Astrocyte of the spinal cord (primary cell): Measurements from ENCODE around the gene CHST9.

Experiments used
- DNase-seq: peaks from one replicate; pipeline ENCODE4 v3.0.0; 2011; ENCODE audit warnings: low read depth, low spot score
- H3K4me3 ChIP-seq: 2 replicates; pipeline ENCODE4 v1.5.1; 2011; ENCODE audit warnings: low read depth, mild to moderate bottlenecking, low read length, moderate library complexity
- in situ Hi-C: cut with HindIII; loops from 2 replicates; pipeline ENCODE4 v1.10.0; 2017; ENCODE audit warnings: low sequenced_read_pairs
- TF ChIP-seq, protein P1 (sequence below): IDR thresholded peaks from 2 replicates; pipeline ENCODE4 v1.5.1; 2012; ENCODE audit warnings: low read depth, mild to moderate bottlenecking, low read length, inconsistent platforms

The CHST9 gene

DNA sequence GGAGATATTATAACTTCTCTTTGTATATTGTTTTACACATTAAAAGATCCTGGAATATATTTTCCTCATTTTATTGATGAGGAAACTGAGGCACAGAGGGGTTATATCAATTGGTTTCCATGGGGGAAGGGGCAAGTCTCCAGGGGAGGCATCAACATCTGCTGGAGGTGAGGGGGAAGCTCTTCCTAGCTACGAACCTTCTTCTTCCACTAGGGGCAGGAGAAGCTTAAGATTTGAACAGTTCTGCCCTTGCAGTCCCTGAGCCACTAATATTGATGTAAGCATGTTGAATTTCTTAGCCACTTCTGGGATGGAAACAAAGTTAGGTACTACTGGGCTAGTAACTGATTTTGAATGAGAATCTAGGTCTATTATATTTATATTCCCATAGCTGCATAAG lies 179.5 kb downstream of the CHST9 start:
- H3K4me3 ChIP-seq, result no peak overlapping the region
- in situ Hi-C loops, result no loop called here
- DNase-seq, result peak; percentile 8
- TF ChIP-seq, protein P1, sequence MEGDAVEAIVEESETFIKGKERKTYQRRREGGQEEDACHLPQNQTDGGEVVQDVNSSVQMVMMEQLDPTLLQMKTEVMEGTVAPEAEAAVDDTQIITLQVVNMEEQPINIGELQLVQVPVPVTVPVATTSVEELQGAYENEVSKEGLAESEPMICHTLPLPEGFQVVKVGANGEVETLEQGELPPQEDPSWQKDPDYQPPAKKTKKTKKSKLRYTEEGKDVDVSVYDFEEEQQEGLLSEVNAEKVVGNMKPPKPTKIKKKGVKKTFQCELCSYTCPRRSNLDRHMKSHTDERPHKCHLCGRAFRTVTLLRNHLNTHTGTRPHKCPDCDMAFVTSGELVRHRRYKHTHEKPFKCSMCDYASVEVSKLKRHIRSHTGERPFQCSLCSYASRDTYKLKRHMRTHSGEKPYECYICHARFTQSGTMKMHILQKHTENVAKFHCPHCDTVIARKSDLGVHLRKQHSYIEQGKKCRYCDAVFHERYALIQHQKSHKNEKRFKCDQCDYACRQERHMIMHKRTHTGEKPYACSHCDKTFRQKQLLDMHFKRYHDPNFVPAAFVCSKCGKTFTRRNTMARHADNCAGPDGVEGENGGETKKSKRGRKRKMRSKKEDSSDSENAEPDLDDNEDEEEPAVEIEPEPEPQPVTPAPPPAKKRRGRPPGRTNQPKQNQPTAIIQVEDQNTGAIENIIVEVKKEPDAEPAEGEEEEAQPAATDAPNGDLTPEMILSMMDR, result peak; percentile 51

- TF ChIP-seq, protein P1, result peak; percentile 43
- no peak overlapping the region for H3K4me3 ChIP-seq
- peak; percentile 30 for DNase-seq
- in situ Hi-C loops, result no loop called here
These were observed 180.9 kb downstream of the CHST9 start for GRCh38 chr18:27004056-27004829.

- no peak overlapping the region for H3K4me3 ChIP-seq
- no peak for DNase-seq
- in situ Hi-C loops, result no loop called here
- TF ChIP-seq, protein P1, result no peak
These were observed 185.3 kb downstream of the CHST9 start for GRCh38 chr18:26999797-27000196.

- H3K4me3 ChIP-seq, result no peak overlapping the region
- DNase-seq, result no peak
- TF ChIP-seq, protein P1, result no peak
- in situ Hi-C loops, result no loop called here
These were observed 191.5 kb downstream of the CHST9 start for GRCh38 chr18:26993568-26993967.

- no peak for DNase-seq
- TF ChIP-seq, protein P1, result no peak
- in situ Hi-C loops, result no loop called here
- no peak overlapping the region for H3K4me3 ChIP-seq
These were observed 192.2 kb downstream of the CHST9 start for GRCh38 chr18:26992926-26993325.

- TF ChIP-seq, protein P1, result no peak
- H3K4me3 ChIP-seq, result no peak overlapping the region
- DNase-seq, result no peak
- in situ Hi-C loops, result no loop called here
These were observed 195.3 kb downstream of the CHST9 start for GRCh38 chr18:26989842-26990241.
